K562 treated with DMSO at 1 percent for 12 hours (cell line): ENCODE results near the gene SNN. TPM values are rescaled to one million over a fixed set of nuclear protein-coding genes. Genes with fewer than 3 reads are reported as not detected.

Experiments
- total RNA-seq: library from RNA; unstranded; fragments of 300-600 nt; gene quantifications from 2 replicates; pipeline ENCODE4 v1.2.3, GENCODE V29; 2022; ENCODE audit not compliant: insufficient read depth

Gene SNN
- total RNA-seq, result 2.9 and 7.2 TPM in 2 replicates

DNA sequence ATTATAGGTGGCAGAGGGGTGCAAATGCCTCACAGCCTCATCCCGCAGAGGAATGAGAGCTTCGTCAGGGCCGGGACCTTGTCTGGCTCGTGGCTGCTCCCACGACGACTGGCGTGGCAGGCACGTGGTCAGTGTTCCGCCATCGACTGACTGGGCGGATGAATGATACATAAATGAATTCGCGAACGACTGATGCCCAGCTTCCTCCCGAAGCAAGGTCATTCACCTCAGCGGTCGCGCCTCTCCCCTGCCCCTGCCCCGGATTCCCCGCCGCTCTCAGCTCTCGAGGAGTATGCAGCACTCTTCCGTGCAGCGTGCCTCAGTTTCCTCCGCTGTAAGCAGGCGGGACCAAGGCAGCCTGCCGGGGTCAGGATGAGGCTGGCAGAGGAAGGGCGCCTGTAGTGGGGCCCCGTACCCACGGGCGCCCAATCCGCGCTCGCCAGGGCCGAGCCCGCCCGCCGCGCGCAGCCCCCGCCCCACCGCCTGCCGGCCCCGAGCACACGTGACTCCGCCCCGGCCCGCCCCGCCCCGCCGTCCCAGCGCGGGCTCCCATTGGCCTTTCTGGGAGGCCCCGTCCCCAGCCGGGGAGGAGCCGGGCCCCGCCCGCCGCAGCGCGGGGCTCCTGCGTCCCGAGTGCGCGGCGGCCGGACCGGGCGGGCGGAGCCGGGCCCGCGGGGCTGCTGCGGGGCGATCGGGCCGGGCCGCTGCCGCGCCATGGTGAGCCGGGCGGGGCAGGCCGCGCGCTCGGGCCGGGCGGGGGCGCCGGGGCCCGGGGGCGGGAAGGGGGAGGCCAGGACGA is at the start of gene SNN:
Gene SNN, plus strand, starts transcription at position 632 of the 799 bp plus-strand sequence. CDS start 7,605 bp downstream, outside the sequence.

Other genes starting within 250 kb of the SNN start
- gene LITAF, start 81.5 kb upstream of the SNN start, total RNA-seq, result 30.3 and 44.3 TPM in 2 replicates
- 42.4 and 61.1 TPM in 2 replicates for gene TXNDC11, start 74.4 kb downstream of the SNN start, total RNA-seq
- gene ZC3H7A, start 128.8 kb downstream of the SNN start, total RNA-seq, result 15.6 and 30.2 TPM in 2 replicates
- gene RSL1D1, start 183.1 kb downstream of the SNN start, total RNA-seq, result 63.4 and 137 TPM in 2 replicates
- 43.3 and 88.9 TPM in 2 replicates for gene GSPT1, start 247.5 kb downstream of the SNN start, total RNA-seq